GM21786 (cell line): ENCODE measurements around the gene KLHDC8B.
"Not testable (repeated sequence)": the region's sequence is repeated elsewhere in the genome, so short reads cannot be mapped to it uniquely, and the experiment has no call there.

ENCODE experiments used
- ATAC-seq: cut with Tn5 transposase; IDR thresholded peaks from one replicate; pipeline ENCODE4 v1.9.1; 2021; ENCODE audit not compliant: unreplicated experiment

Gene KLHDC8B

GRCh38 chr3:49181351-49181750 lies 10.0 kb downstream of the KLHDC8B start:
- no peak for ATAC-seq

- no peak for ATAC-seq
These were observed 11.3 kb downstream of the KLHDC8B start for GRCh38 chr3:49182682-49183081.

DNA sequence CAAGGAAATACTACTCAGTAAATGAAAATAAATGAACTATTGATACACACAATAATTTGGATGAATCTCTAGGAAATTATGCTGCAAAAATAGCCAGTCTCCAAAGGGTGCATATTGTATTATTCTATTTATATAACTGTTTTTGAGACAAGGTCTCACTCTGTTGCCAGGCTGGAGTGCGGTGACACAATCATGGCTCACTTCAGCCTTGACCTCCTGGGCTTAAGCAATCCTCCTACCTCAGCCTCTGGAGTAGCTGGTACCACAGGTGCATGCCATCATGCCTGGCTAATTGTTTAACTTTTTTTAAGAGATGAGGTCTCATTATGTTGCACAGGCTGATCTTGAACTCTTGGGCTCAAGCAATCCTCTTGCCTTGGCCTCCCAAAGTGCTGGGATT lies 12.5 kb downstream of the KLHDC8B start:
- no peak for ATAC-seq

DNA sequence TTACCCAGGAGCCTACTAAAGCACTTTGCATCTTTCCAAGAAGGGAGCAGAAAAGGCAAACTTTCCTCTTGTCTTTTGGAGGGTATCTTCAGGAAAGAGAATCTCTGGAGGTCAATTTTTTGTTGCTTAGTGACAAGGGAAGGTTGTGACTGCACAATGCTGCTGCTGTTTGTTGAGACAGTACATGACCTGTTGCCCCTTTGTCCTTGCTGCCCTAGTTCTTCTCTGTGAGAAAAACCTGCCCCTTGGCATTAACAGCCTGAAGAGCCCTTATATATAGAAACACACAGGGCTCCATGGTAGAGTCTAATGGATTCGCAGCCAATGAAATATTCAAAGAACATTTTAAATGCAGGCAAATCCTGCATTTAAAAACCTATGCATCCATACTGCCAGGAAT lies 20.3 kb downstream of the KLHDC8B start:
- no peak for ATAC-seq

GRCh38 chr3:49198161-49198560 lies 26.8 kb downstream of the KLHDC8B start:
- no peak for ATAC-seq

GRCh38 chr3:49198611-49199230 lies 27.3 kb downstream of the KLHDC8B start:
- no peak for ATAC-seq

- no peak for ATAC-seq
These were observed 28.0 kb downstream of the KLHDC8B start for GRCh38 chr3:49199239-49199899.

- ATAC-seq: no peak
These were observed 28.5 kb downstream of the KLHDC8B start for GRCh38 chr3:49199900-49200281.

DNA sequence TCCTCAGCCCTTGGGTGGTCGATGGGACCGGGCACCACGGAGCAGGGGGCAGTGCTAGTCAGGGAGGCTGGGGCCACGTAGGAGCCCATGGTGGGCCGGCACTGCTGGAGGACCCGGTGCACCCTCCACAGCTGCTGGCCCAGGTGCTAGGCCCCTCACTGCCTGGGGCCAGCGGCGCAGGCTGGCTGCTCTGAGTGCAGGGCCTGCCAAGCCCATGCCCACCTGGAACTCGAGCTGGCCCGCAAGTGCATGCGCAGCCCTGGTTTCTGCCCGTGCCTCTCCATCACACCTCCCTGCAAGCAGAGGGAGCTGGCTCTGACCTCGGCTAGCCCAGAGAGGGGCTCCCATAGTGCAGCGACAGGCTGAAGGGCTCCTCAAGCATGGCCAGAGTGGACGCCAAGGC lies 42.1 kb downstream of the KLHDC8B start:
- ATAC-seq: no peak

GRCh38 chr3:49213998-49214397 lies 42.6 kb downstream of the KLHDC8B start:
- no peak for ATAC-seq

DNA sequence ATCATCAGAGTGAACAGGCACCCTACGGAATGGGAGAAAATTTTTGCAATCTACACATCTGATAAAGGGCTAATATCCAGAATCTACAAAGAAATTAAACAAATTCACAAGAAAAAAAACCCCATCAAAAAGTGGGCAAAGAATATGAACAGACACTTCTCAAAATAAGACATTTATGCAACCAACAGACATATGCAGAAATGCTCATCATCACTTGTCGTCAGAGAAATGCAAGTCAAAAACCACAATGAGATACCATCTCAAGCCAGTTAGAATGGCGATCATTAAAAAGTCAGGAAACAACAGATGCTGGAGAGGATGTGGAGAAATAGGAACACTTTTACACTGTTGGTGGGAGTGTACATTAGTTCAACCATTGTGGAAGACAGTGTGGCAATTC lies 45.3 kb downstream of the KLHDC8B start:
- ATAC-seq: not testable (repeated sequence)

DNA sequence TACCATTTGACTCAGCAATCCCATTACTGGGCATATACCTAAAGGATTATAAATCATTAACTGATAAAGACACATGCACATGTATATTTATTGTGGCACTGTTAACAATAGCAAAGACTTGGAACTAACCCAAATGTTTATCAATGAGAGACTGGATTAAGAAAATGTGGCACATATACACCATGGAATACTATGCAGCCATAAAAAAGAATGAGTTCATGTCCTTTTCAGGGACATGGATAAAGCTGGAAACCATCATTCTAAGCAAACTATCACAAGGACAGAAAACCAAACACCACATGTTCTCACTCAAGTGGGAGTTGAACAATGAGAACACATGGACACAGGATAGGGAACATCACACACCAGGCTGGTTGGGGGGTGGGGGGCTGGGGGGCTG lies 45.7 kb downstream of the KLHDC8B start:
- ATAC-seq: not testable (repeated sequence)

DNA sequence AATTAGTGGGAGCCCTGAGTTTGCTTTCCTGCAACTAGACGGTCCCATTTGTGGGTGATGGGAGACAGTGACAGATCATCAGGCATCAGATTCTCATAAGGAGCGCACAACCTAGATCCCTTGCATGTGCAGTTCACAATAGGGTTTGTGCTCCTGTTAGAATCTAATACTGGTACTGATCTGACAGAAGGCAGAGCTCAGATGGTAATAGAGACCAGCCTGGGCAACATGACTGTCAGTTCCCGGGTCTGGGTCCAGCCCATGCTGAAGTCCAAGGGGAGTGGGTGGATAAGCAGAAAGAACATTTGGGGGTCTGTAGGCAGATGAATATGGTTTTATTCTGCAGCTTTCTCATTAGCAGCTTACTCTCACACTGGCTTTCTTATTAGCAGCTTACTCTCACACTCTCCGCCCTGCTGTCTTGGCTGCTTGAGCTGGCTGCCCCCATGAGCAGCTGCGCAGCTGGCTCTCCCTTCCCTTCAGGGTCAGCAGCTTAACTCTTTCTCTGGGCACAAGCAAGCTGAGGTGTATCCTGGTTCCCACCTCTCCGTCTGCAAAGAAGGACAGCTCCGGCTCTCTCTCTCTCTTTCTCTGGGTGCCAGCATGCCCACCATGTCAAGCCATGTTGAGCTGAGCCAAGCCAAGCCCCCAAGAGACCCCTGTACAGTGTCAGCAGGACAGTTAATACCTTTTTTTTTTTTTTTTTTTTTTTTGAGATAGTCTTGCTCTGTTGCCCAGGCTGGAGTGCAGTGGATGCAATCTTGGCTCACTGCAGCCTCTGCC lies 46.5 kb downstream of the KLHDC8B start:
- ATAC-seq: no peak

DNA sequence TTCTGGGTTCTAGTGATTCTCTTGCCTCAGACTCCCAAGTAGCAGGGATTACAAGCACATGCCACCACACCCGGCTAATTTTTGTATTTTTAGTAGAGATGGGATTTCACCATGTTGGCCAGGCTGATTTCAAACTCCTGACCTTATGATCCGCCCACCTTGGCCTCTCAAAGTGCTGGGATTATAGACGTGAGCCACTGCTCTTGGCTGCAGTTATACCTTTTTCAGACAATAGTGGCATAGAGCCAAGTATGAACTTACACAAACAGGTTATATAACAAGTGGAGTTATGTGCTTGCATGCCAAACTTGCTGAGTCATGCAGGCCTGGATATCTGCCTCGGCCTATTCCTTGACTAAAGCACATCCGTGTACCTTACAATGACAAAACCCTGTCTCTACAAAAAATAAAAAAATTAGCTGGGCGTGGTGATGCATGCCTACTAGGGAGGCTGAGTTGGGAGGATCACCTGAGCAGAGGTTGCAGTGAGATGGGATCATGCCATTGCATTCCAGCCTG lies 47.1 kb downstream of the KLHDC8B start:
- ATAC-seq: not testable (repeated sequence)

- no peak for ATAC-seq
These were observed 47.7 kb downstream of the KLHDC8B start for GRCh38 chr3:49219132-49219531.

- ATAC-seq: not testable (repeated sequence)
These were observed 49.7 kb downstream of the KLHDC8B start for GRCh38 chr3:49220985-49221563.

DNA sequence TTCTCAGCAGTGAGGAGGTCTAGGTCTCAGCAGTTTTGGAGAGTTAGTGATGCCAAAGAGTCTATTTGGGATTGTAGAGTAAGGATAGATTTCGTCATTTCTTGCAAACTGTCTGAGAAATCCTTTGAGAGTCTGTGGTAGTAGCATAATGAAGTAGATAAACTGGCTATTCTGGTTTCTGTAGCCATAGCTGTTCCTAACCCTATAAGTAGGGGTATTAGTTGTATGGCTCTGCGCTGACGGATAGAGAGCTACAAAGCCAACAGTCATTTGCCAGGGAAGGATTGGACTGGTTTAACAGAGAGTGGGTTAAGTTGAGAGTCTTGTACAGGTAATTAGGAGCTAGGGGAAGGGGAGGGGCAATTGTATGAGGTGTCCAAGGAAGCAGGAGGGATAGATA lies 50.6 kb downstream of the KLHDC8B start:
- ATAC-seq: no peak
